ENCODE results near the gene LITAF.

DNA sequence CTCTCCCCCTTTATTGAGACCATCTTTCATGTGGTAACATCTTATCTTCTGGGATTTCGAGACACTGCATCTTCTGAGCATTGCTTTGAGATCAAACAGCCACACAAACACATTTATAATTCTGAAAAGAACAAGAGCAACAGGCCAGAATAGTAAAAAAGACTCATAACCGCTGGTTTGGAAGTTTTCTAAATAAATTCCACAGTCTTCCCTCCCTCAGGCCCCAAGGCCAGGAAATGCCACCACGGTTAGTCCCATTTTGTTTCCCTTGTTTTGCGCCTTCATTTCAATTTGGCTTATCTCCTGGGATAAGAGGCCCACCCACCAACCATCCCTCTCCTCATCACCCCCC, 25.3 kb downstream of the LITAF start:
- TF ChIP-seq, protein P1, sequence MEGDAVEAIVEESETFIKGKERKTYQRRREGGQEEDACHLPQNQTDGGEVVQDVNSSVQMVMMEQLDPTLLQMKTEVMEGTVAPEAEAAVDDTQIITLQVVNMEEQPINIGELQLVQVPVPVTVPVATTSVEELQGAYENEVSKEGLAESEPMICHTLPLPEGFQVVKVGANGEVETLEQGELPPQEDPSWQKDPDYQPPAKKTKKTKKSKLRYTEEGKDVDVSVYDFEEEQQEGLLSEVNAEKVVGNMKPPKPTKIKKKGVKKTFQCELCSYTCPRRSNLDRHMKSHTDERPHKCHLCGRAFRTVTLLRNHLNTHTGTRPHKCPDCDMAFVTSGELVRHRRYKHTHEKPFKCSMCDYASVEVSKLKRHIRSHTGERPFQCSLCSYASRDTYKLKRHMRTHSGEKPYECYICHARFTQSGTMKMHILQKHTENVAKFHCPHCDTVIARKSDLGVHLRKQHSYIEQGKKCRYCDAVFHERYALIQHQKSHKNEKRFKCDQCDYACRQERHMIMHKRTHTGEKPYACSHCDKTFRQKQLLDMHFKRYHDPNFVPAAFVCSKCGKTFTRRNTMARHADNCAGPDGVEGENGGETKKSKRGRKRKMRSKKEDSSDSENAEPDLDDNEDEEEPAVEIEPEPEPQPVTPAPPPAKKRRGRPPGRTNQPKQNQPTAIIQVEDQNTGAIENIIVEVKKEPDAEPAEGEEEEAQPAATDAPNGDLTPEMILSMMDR (IDR thresholded peaks at IDR 0.05), result no peak
- TF ChIP-seq POLR2A (IDR thresholded peaks at IDR 0.05) (no peak), POLR2AphosphoS5 (IDR thresholded peaks at IDR 0.05) (no peak)
